GM20000 (cell line): ENCODE data around the gene SSU72.

Experiments used
- DNase-seq: peaks from one replicate; pipeline ENCODE4 v3.0.0; 2012; ENCODE audit warnings: low spot score
- TF ChIP-seq, protein P1 (sequence below): IDR thresholded peaks from 2 replicates; pipeline ENCODE4 v1.5.1; 2012; ENCODE audit warnings: mild to moderate bottlenecking, control low read depth; ENCODE audit errors: extremely low read depth, missing control alignments

The SSU72 gene

DNA sequence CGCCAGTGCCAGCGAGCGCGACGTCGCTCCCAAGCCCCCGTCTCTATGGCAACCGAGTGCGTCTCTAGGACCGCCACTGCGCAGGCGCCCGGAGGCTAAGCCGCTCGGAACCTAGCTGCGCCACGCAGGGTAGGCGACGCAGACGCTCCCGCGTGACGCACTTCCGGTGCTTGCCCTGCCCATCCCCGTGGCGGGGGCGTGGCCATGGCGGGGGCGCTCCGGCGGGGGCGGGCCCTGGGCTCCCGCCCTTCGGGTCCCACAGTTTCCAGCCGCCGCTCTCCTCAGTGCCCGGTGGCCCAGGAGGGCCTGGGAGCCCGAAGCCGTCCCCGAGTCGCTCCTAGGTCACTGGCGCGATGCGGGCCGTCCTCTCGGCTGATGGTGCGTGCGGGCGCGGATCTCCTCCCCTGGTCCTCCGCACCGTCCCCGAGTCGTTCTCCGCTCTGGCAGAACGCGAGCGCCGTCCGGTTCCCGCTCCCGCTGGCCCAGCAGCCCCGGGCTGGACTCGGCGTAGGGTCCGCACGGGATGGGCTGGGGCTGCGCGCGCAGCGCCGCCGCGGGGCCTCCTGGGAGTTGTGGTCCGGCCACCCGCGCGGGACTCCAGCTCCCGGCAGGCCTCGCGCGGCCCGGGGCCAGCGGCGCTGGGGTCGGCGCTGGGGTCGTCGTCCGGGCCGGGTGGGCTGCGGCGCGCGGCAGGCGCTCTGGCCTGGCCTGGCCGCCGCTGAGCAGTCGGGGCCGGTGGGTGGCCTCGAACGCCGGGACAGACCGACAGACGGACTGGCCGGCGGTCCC is 40.8 kb upstream of the SSU72 start, which contains the start of gene MIB2:
Gene MIB2, plus strand, starts transcription at position 245 of the 789 bp plus-strand sequence. CDS start 7,953 bp downstream, outside the sequence.
- DNase-seq: peak; percentile 100
- TF ChIP-seq, protein P1, sequence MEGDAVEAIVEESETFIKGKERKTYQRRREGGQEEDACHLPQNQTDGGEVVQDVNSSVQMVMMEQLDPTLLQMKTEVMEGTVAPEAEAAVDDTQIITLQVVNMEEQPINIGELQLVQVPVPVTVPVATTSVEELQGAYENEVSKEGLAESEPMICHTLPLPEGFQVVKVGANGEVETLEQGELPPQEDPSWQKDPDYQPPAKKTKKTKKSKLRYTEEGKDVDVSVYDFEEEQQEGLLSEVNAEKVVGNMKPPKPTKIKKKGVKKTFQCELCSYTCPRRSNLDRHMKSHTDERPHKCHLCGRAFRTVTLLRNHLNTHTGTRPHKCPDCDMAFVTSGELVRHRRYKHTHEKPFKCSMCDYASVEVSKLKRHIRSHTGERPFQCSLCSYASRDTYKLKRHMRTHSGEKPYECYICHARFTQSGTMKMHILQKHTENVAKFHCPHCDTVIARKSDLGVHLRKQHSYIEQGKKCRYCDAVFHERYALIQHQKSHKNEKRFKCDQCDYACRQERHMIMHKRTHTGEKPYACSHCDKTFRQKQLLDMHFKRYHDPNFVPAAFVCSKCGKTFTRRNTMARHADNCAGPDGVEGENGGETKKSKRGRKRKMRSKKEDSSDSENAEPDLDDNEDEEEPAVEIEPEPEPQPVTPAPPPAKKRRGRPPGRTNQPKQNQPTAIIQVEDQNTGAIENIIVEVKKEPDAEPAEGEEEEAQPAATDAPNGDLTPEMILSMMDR: no peak

DNA sequence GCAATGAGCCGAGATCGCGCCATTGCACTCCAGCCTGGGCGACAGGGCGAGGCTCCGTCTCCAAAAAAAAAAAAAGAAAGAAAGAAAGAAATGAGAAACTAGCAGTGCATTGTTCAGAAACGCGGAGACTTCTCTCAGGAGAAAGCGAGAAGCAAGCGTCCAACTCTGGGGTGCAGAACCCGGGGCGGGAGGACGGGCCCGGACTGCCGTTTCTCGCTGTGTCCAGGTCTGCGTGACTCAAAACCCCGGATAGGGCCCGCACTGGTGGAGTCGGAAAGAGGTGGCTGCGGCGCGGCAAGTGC is 40.2 kb upstream of the SSU72 start:
- no peak for DNase-seq

DNA sequence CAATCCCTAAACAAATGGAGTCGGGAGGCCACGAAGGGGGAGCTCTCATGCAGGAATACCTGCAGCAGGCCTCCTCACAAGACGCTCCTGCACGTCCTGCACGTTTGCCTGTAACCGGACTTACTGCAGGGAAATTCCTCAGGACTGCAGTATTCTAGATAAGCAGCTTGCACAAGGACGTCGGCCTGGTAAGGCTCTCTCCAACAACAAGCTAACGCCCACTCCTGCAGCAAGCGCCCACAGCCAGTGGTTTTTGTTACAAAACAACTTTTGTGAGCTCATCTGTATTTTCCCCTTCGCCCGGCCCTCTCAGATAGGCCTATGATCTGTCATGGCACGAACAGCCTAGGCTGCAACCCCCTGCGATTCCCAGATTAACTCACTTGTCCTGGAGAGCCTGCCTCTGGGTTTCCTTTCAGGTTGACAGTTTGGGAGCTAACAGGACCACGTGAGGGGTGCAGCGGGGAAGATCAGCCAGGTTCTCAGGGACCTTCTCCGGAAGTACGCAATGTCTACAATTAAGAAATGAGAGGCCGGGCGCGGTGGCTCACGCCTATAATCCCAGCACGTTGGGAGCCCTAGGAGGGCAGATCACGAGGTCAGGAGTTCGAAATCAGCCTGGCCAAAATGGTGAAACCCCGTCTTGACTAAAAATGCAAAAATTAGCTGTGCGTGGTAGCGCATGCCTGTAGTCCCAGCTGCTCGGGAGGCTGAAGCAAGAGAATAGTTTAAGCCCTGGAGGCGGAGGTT is 39.7 kb upstream of the SSU72 start:
- no peak for DNase-seq
- TF ChIP-seq, protein P1: no peak

More for the DNA sequence above, 40.2 kb upstream of the SSU72 start:
- TF ChIP-seq, protein P1: no peak

DNA sequence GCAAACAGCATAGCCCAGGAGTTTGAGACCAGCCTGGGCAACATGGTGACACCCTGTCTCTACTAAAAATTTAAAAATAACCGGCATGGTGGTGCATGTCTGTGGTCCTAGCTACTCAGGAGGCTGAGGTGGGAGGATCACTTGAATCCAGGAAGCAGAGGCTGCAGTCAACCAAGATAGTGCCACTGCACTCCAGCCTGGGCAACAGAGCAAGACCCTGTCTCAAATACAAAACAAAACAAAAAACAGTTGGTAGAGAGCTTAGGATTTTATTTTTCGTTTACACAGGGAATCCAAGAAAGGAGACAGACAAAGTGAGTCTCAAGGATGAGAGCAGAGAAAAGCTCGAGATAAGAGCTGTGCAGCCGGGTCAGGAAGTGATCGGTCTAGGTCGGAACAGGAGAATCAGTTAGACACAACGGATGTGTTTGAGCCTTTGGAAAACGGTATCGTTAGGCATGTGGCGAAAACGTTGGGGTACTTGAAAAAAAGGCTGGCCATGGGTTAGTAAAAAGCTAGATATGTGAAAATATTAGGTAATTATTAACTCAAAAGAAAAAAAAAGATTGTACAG is 38.9 kb upstream of the SSU72 start:
- no peak for DNase-seq
- TF ChIP-seq, protein P1: no peak

DNA sequence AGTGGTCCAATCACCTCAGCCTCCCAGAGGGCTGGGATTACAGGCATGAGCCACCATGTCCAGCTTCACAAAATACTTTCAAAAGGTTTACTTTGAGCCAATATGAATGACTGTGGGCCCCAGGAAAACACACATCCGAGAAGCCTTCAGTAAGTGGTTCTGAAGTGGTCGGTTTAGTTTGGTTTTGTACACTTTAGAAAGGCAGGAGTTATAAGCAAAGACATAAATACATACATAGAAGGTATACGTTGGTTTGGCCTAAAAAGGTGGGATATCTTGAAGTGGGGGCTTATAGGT is 37.4 kb upstream of the SSU72 start:
- DNase-seq: no peak
- TF ChIP-seq, protein P1: no peak

DNA sequence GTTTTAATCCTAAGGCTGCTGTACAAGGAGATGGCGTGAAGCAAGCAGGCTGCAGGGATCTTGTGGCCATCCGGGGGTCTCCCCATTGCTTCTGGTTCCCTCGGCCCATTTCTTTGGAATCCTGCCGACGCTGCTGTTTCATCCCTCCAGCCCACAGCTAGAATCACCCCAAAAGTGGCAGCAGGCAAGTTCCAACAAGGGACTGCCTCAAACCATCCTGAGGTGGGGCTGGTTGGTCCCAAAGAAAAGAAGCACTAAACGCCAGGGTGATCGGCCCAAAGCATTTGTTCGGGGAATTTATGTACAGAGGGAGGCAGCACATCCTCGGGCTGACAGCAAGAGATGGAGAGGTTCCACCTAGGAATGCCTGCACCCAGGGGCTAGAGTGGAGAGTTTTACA is 36.1 kb upstream of the SSU72 start:
- DNase-seq: no peak
- TF ChIP-seq, protein P1: no peak

DNA sequence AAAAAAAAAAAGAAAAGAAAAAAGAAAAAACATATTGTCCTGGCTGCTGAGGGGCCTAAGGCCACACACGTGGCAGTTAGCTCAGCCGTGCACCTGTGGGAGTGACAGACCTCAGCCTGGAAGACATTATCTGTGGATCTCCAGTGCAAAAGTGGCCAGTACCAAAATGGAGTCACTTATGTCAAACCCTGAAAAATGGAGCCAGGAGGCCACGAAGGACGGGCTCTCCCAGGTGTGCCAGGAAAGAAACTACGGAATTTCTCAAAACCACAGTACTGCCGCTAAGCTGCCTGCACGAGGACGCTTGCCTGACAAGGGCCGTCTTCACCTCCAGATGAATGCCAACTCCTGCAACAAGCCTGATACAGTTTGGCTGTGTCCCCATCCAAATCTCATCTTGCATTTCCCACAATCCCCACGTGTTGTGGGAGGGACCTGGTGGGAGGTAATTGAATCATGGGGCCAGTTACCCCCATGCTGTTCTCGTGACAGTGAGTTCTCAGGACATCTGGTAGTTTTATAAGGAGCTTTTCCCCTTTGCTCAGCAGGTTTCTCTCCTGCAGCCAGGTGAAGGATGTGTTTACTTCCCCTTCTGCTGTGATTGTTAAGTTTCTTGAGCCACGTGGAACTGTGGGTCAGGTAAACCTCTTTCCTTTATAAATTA is 35.3 kb upstream of the SSU72 start:
- TF ChIP-seq, protein P1: no peak
- DNase-seq: no peak
